Measurements from ENCODE around the gene FGB. TPM values are rescaled to one million over a fixed set of nuclear protein-coding genes. Genes with fewer than 3 reads are reported as not detected.

FGB gene
- total and polyA plus RNA-seq, 9 of the 15 experiments (the other 6 are each of a cell fraction or from before 2014, with no cell fraction given): 0.07 to 1.9 (median 0.13) TPM; not detected in 6

DNA sequence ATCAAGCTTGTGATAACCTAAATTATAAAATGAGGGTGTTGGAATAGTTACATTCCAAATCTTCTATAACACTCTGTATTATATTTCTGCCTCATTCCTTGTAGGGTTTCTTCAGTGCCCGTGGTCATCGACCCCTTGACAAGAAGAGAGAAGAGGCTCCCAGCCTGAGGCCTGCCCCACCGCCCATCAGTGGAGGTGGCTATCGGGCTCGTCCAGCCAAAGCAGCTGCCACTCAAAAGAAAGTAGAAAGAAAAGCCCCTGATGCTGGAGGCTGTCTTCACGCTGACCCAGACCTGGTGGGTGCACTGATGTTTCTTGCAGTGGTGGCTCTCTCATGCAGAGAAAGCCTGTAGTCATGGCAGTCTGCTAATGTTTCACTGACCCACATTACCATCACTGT is 2.9 kb downstream of the FGB start:
- H3K4me2 ChIP-seq (ENCODE audit: insufficient read depth, low read length): no peak overlapping the region
- no peak overlapping the region for H3K27ac ChIP-seq (ENCODE audit: extremely low read depth, low read depth, low read length)
- H4K20me1 ChIP-seq (replicated peaks; ENCODE audit: control insufficient read depth, insufficient read depth, low read length): no peaks in the 10 kb centered on the region
- no peak overlapping the region for H3K4me3 ChIP-seq
- FAIRE-seq (no peak), ATAC-seq (no peak), DNase-seq (ENCODE audit: extremely low read depth in 1 of 4, low spot score in 3 of 4) (no peak)
- H3K36me3 ChIP-seq (ENCODE audit: control insufficient read depth, insufficient read depth, low read length): no peaks in the 10 kb centered on the region
- H2AFZ ChIP-seq (ENCODE audit: low read depth, low read length): peak overlapping the region; percentile 14; the same call in 1 of the 2 replicates
- POLR2A ChIA-PET: no interaction called here
- H3K27me3 ChIP-seq (ENCODE audit: control insufficient read depth in 2 of 2, insufficient read depth in 2 of 2, low read length in 2 of 2): no peaks in the 10 kb centered on the region; a peak in 1 of 5 replicates
- BruUV-seq (replicated peaks): no TSS peak
- intact Hi-C loops (cut with micrococcal nuclease): no loop called here
- WGBS (ENCODE audit: insufficient coverage, low coverage, missing lambda C conversion rate): 7% methylated on average over 6 of the region's 6 CpGs
- CTCF ChIA-PET (ENCODE audit: low intra/inter-chr PET ratio): no interaction called here
- no peaks in the 10 kb centered on the region for H3K79me2 ChIP-seq (ENCODE audit: control insufficient read depth, insufficient read depth, low read length)
- H3K4me1 ChIP-seq (replicated peaks in 1 of 2; ENCODE audit: control insufficient read depth in 2 of 2, insufficient read depth in 2 of 2, low read length in 2 of 2): no peaks in the 10 kb centered on the region
- H3K9ac ChIP-seq (ENCODE audit: insufficient read depth in 1 of 2, low read depth in 2 of 2, low read length in 2 of 2): no peak overlapping the region
- in situ Hi-C loops (cut with MboI): no loop called here
- no peaks in the 10 kb centered on the region for H3K9me1 ChIP-seq (ENCODE audit: control insufficient read depth, insufficient read depth, low read length)
- no peaks in the 10 kb centered on the region for H3K9me3 ChIP-seq (replicated peaks; ENCODE audit: control insufficient read depth, insufficient read depth, low read depth, low read length)
- TF ChIP-seq LARP7 (IDR thresholded peaks at IDR 0.05) (no peak), SP1 (CRISPR knock-in tag; IDR thresholded peaks at IDR 0.05) (no peak), TCFL5 (CRISPR knock-in tag; conservative IDR thresholded peaks at IDR 0.05) (no peak), RBM14 (IDR thresholded peaks at IDR 0.05; ENCODE audit: borderline replicate concordance, insufficient read depth, low read depth, low read length) (no peak), ZBTB1 (CRISPR knock-in tag; IDR thresholded peaks at IDR 0.05; ENCODE audit: borderline replicate concordance, low read depth) (no peak), ETV5 (CRISPR knock-in tag; IDR thresholded peaks at IDR 0.05; ENCODE audit: low read depth) (no peak), ZFPM2 (CRISPR knock-in tag; IDR thresholded peaks at IDR 0.05) (no peak), BRCA1 (IDR thresholded peaks at IDR 0.05) (no peak), BRCA1 (CRISPR knock-in tag; IDR thresholded peaks at IDR 0.05) (no peak), HMG20A (CRISPR knock-in tag; conservative IDR thresholded peaks at IDR 0.05) (no peak)
- TF ChIP-seq, protein P1, sequence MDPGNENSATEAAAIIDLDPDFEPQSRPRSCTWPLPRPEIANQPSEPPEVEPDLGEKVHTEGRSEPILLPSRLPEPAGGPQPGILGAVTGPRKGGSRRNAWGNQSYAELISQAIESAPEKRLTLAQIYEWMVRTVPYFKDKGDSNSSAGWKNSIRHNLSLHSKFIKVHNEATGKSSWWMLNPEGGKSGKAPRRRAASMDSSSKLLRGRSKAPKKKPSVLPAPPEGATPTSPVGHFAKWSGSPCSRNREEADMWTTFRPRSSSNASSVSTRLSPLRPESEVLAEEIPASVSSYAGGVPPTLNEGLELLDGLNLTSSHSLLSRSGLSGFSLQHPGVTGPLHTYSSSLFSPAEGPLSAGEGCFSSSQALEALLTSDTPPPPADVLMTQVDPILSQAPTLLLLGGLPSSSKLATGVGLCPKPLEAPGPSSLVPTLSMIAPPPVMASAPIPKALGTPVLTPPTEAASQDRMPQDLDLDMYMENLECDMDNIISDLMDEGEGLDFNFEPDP (CRISPR knock-in tag; IDR thresholded peaks at IDR 0.05): no peak
- TF ChIP-seq, protein P2, sequence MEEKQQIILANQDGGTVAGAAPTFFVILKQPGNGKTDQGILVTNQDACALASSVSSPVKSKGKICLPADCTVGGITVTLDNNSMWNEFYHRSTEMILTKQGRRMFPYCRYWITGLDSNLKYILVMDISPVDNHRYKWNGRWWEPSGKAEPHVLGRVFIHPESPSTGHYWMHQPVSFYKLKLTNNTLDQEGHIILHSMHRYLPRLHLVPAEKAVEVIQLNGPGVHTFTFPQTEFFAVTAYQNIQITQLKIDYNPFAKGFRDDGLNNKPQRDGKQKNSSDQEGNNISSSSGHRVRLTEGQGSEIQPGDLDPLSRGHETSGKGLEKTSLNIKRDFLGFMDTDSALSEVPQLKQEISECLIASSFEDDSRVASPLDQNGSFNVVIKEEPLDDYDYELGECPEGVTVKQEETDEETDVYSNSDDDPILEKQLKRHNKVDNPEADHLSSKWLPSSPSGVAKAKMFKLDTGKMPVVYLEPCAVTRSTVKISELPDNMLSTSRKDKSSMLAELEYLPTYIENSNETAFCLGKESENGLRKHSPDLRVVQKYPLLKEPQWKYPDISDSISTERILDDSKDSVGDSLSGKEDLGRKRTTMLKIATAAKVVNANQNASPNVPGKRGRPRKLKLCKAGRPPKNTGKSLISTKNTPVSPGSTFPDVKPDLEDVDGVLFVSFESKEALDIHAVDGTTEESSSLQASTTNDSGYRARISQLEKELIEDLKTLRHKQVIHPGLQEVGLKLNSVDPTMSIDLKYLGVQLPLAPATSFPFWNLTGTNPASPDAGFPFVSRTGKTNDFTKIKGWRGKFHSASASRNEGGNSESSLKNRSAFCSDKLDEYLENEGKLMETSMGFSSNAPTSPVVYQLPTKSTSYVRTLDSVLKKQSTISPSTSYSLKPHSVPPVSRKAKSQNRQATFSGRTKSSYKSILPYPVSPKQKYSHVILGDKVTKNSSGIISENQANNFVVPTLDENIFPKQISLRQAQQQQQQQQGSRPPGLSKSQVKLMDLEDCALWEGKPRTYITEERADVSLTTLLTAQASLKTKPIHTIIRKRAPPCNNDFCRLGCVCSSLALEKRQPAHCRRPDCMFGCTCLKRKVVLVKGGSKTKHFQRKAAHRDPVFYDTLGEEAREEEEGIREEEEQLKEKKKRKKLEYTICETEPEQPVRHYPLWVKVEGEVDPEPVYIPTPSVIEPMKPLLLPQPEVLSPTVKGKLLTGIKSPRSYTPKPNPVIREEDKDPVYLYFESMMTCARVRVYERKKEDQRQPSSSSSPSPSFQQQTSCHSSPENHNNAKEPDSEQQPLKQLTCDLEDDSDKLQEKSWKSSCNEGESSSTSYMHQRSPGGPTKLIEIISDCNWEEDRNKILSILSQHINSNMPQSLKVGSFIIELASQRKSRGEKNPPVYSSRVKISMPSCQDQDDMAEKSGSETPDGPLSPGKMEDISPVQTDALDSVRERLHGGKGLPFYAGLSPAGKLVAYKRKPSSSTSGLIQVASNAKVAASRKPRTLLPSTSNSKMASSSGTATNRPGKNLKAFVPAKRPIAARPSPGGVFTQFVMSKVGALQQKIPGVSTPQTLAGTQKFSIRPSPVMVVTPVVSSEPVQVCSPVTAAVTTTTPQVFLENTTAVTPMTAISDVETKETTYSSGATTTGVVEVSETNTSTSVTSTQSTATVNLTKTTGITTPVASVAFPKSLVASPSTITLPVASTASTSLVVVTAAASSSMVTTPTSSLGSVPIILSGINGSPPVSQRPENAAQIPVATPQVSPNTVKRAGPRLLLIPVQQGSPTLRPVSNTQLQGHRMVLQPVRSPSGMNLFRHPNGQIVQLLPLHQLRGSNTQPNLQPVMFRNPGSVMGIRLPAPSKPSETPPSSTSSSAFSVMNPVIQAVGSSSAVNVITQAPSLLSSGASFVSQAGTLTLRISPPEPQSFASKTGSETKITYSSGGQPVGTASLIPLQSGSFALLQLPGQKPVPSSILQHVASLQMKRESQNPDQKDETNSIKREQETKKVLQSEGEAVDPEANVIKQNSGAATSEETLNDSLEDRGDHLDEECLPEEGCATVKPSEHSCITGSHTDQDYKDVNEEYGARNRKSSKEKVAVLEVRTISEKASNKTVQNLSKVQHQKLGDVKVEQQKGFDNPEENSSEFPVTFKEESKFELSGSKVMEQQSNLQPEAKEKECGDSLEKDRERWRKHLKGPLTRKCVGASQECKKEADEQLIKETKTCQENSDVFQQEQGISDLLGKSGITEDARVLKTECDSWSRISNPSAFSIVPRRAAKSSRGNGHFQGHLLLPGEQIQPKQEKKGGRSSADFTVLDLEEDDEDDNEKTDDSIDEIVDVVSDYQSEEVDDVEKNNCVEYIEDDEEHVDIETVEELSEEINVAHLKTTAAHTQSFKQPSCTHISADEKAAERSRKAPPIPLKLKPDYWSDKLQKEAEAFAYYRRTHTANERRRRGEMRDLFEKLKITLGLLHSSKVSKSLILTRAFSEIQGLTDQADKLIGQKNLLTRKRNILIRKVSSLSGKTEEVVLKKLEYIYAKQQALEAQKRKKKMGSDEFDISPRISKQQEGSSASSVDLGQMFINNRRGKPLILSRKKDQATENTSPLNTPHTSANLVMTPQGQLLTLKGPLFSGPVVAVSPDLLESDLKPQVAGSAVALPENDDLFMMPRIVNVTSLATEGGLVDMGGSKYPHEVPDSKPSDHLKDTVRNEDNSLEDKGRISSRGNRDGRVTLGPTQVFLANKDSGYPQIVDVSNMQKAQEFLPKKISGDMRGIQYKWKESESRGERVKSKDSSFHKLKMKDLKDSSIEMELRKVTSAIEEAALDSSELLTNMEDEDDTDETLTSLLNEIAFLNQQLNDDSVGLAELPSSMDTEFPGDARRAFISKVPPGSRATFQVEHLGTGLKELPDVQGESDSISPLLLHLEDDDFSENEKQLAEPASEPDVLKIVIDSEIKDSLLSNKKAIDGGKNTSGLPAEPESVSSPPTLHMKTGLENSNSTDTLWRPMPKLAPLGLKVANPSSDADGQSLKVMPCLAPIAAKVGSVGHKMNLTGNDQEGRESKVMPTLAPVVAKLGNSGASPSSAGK (IDR thresholded peaks at IDR 0.05): no peak

All from K562 (cell line).